Measurements from ENCODE around the gene ADAT3. TPM values are rescaled to one million over a fixed set of nuclear protein-coding genes. Genes with fewer than 3 reads are reported as not detected.

Gene ADAT3
- total and polyA plus RNA-seq, 2 of the 4 experiments (the other 2 are of a cell fraction): 0.36 to 2.8 TPM

GRCh38 chr19:1868971-1869370 is 36.2 kb upstream of the ADAT3 start:
- Histone ChIP-seq H2BK15ac (ENCODE audit: low read depth, low read length) (no peak overlapping the region), H3K27me3 (ENCODE audit: control insufficient read depth, insufficient read depth, low read length) (no peaks in the 10 kb centered on the region), H2AK5ac (ENCODE audit: low read depth, low read length) (no peak overlapping the region), H4K5ac (ENCODE audit: low read depth, low read length) (no peak overlapping the region), H3K56ac (ENCODE audit: extremely low read depth, insufficient read depth, low read length) (no peak overlapping the region), H3K23ac (ENCODE audit: low read depth, low read length) (no peak overlapping the region), H4K20me1 (ENCODE audit: insufficient read depth, low read length) (peaks cover 21% of the 10 kb centered on the region), H2AK9ac (replicated peaks; ENCODE audit: low read depth, low read length, poor library complexity) (no peak overlapping the region), H3K4me3 (ENCODE audit: insufficient read depth, low read depth, low read length) (no peak overlapping the region), H2AFZ (replicated peaks; ENCODE audit: low read length, poor library complexity) (no peak overlapping the region), H3K4ac (ENCODE audit: low read depth, low read length) (no peak overlapping the region), H2BK5ac (ENCODE audit: low read depth, low read length, poor library complexity, severe bottlenecking) (no peak overlapping the region), H2BK20ac (ENCODE audit: low read depth, low read length) (no peak overlapping the region), H3K9ac (ENCODE audit: low read depth, low read length) (no peak overlapping the region), H3K9me1 (ENCODE audit: insufficient read depth, low read length) (0 out of 2 replicates have a peak, but pooled peaks cover 2% of the 10 kb centered on the region), H3K4me2 (ENCODE audit: low read depth, low read length) (no peak overlapping the region), H2BK120ac (ENCODE audit: low read depth, low read length) (no peak overlapping the region), H3K4me1 (ENCODE audit: control insufficient read depth, insufficient read depth, low read length) (peaks cover 8% of the 10 kb centered on the region; the same call in 1 of the 2 replicates), H3K18ac (ENCODE audit: low read depth, low read length) (no peak overlapping the region), H3K9me3 (ENCODE audit: control insufficient read depth, insufficient read depth, low read length) (no peaks in the 10 kb centered on the region), H3K36me3 (ENCODE audit: control insufficient read depth, insufficient read depth, low read length) (peaks cover 18% of the 10 kb centered on the region), H3K79me1 (ENCODE audit: low read depth in 1 of 2, low read length in 2 of 2) (peaks cover 12 to 45% of the 10 kb centered on the region in 2 experiments), H4K8ac (ENCODE audit: low read depth in 2 of 2, low read length in 2 of 2) (no peak overlapping the region), H4K91ac (ENCODE audit: insufficient read depth, low read depth, low read length) (no peak overlapping the region), H3K27ac (ENCODE audit: insufficient read depth, low read length) (no peak overlapping the region), H3K14ac (replicated peaks; ENCODE audit: low read depth, low read length) (no peak overlapping the region)
- dilution Hi-C loops (cut with HindIII; ENCODE audit: low sequenced_read_pairs, unreplicated experiment) (no loop called here), intact Hi-C loops (cut with micrococcal nuclease) (no loop called here), in situ Hi-C loops (cut with MboI; ENCODE audit: low sequenced_read_pairs) (no loop called here)
- no TSS peak for BruUV-seq (replicated peaks)
- no peak for TF ChIP-seq MAFK (IDR thresholded peaks at IDR 0.05; ENCODE audit: low read depth, low read length)
- TF ChIP-seq RFX5 (IDR thresholded peaks at IDR 0.05; ENCODE audit: low read depth, low read length): no peak
- no peak for TF ChIP-seq SMC3 (IDR thresholded peaks at IDR 0.05; ENCODE audit: low read depth, low read length)
- no peak for TF ChIP-seq NFE2L2 (IDR thresholded peaks at IDR 0.05; ENCODE audit: low read depth, low read length)
- no peak for TF ChIP-seq FOS (IDR thresholded peaks at IDR 0.05; ENCODE audit: low read depth, low read length)
- ChIA-PET POLR2A (ENCODE audit: unreplicated experiment) (no interaction called here), CTCF (no interaction called here)
- no peak for DNase-seq
- no peak for ATAC-seq (ENCODE audit: low read depth)
- WGBS, 2 experiments (ENCODE audit: extremely low coverage in 2 of 2, insufficient read length in 1 of 2): 93% methylated on average over 3 of the region's 7 CpGs; no CpG with 5 or more reads in 1 of the 2 experiments

Data from IMR-90 (cell line).